ENCODE results near the gene MEIS1.

DNA sequence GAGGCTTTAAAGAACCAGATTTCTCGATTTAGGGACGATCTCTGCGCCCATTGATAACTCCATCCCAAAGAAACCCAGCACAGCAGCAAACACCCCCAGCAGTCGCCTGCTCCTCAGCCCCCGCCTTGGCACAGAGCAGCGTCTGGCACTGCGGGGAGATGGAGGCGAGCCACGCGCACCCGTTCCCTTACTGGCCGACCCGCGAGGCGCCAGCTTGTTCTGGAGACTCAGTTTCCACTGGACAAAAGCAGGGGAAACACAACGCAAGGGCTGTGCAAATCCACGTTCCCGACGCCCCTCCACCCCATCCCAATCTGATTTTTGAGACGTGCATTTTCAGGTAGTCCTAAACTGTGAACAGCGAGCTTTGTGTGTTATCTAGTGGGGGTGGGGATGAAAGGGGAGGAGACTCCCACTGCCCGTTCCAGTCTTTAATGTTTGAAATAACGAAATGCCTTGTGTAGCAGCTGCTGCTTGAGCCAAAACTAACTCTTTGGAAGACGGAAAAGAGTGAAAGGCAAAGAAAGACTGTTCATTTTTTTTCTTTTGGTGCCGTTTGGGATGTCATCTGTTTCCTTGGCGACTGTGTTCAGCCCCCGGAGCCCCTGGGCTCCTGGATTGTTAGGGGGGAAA, 143.2 kb downstream of the MEIS1 start:
- TF ChIP-seq, protein P1, sequence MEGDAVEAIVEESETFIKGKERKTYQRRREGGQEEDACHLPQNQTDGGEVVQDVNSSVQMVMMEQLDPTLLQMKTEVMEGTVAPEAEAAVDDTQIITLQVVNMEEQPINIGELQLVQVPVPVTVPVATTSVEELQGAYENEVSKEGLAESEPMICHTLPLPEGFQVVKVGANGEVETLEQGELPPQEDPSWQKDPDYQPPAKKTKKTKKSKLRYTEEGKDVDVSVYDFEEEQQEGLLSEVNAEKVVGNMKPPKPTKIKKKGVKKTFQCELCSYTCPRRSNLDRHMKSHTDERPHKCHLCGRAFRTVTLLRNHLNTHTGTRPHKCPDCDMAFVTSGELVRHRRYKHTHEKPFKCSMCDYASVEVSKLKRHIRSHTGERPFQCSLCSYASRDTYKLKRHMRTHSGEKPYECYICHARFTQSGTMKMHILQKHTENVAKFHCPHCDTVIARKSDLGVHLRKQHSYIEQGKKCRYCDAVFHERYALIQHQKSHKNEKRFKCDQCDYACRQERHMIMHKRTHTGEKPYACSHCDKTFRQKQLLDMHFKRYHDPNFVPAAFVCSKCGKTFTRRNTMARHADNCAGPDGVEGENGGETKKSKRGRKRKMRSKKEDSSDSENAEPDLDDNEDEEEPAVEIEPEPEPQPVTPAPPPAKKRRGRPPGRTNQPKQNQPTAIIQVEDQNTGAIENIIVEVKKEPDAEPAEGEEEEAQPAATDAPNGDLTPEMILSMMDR (conservative IDR thresholded peaks at IDR 0.05; ENCODE audit: low read depth, low read length) = no peak
- TF ChIP-seq EZH2 (IDR thresholded peaks at IDR 0.05; ENCODE audit: borderline replicate concordance, low read depth, low read length, poor library complexity, severe bottlenecking) = no peak
